Stimulated activated naive CD8-positive, alpha-beta T cell treated with anti-CD3 and anti-CD28 coated beads, Interleukin-15, amount 100 ng/mL, for 72 hours (primary cell): ENCODE measurements around the gene TENM4.

Experiments used
- ATAC-seq: fragments of 150-1000 bp; cut with Tn5 transposase; 2 replicates; pipeline ENCODE4 v1.10.0; 2021; ENCODE audit warnings: mild to moderate bottlenecking, moderate library complexity
- DNase-seq, 2 donors: peaks; one replicate each; pipeline ENCODE4 v3.0.0; 2021 to 2022
- H3K27ac Mint-ChIP-seq, 2 donors: one replicate each; pipeline ENCODE4 v1.8.0; 2022; ENCODE audit warnings: mild to moderate bottlenecking in 2 of 2, mixed read lengths in 2 of 2, moderate library complexity in 2 of 2
- H3K27me3 Mint-ChIP-seq: one replicate; pipeline ENCODE4 v1.8.0; 2022; ENCODE audit warnings: mixed read lengths
- H3K4me1 Mint-ChIP-seq: one replicate; pipeline ENCODE4 v1.8.0; 2022; ENCODE audit warnings: mild to moderate bottlenecking, mixed read lengths
- H3K4me3 Mint-ChIP-seq, 2 donors: one replicate each; pipeline ENCODE4 v1.8.0; 2022; ENCODE audit warnings: mild to moderate bottlenecking in 2 of 2, mixed read lengths in 2 of 2, moderate library complexity in 1 of 2
- H3K9me3 Mint-ChIP-seq, 2 donors: one replicate each; pipeline ENCODE4 v1.8.0; 2022; ENCODE audit warnings: mixed read lengths in 2 of 2

Gene TENM4

DNA sequence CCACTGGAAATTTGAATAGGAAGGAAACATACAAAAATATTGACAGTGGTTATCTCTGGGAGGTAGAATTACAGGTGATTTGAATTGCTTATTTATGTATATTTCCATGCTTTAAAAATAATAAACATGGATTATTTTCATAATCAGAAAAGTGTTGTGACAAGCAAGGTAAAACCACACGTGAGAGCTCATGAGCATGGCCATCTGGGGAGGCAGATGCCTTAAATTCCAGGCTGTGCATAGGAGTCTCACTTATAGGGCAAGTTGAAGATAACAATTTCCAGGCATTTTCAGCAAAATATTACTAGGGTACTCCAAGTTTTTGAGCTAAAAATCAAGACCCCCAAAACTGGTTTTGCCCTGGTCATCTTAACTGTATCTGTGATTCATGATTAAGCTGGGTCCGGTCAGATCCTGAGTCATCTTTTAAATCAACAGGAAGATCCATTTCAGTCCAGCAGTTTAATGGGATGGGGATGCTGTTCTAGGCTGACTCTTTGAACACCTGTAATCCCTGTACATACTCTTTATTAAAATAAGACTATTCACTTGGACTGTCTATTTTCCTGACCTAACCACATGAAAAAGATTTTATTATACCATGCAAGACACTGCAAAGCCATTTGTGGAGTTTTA, 750.4 kb downstream of the TENM4 start:
- Mint-ChIP-seq H3K4me3 (no peak overlapping the region), H3K9me3 (no peaks in the 10 kb centered on the region), H3K4me1 (no peaks in the 10 kb centered on the region), H3K27me3 (peaks cover 36% of the 10 kb centered on the region), H3K27ac (no peak overlapping the region)
- ATAC-seq (no peak), DNase-seq (no peak)

GRCh38 chr11:78689585-78690153, 751.2 kb downstream of the TENM4 start:
- Mint-ChIP-seq H3K27me3 (peaks cover 36% of the 10 kb centered on the region), H3K27ac (no peak overlapping the region), H3K4me3 (no peak overlapping the region), H3K9me3 (no peaks in the 10 kb centered on the region), H3K4me1 (no peaks in the 10 kb centered on the region)
- no peak for DNase-seq
- ATAC-seq, result no peak

- no peak overlapping the region for H3K27ac Mint-ChIP-seq
- H3K9me3 Mint-ChIP-seq, result peaks cover 1 to 5% of the 10 kb centered on the region in 2 donors
- DNase-seq, result no peak
- peaks cover 42% of the 10 kb centered on the region for H3K27me3 Mint-ChIP-seq
- H3K4me3 Mint-ChIP-seq, result no peak overlapping the region
- no peak for ATAC-seq
- H3K4me1 Mint-ChIP-seq, result no peaks in the 10 kb centered on the region
Measured at GRCh38 chr11:78689101-78689500, 751.7 kb downstream of the TENM4 start.

DNA sequence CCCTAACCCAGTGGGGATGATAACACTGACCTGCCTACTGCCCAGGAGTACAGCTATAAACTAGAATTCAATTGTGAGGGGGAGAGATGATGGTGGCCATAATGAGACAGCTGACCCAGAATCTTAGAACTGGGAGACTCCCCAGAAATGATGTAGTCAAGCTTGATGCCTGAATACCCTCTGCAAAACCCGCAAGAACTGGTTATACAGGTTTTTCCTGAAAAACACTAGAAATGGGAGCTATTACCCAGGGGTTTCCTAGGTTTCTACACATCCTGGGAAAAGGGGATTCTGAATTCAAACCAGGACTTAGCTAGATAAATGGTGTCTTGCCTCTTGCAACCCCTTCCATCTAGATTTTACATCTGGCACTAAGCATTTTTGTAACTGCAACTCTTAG, 752.4 kb downstream of the TENM4 start:
- Mint-ChIP-seq H3K27ac (no peak overlapping the region), H3K27me3 (peaks cover 48% of the 10 kb centered on the region), H3K9me3 (peaks cover 5 to 7% of the 10 kb centered on the region in 2 donors), H3K4me1 (no peaks in the 10 kb centered on the region), H3K4me3 (no peak overlapping the region)
- ATAC-seq (no peak), DNase-seq (no peak)

- DNase-seq, result no peak
- H3K4me3 Mint-ChIP-seq, result no peak overlapping the region
- peaks cover 5 to 7% of the 10 kb centered on the region in 2 donors for H3K9me3 Mint-ChIP-seq
- H3K27ac Mint-ChIP-seq, result no peak overlapping the region
- H3K4me1 Mint-ChIP-seq, result no peaks in the 10 kb centered on the region
- ATAC-seq, result no peak
- H3K27me3 Mint-ChIP-seq, result peaks cover 26% of the 10 kb centered on the region
Measured at GRCh38 chr11:78685156-78685555, 755.7 kb downstream of the TENM4 start.

DNA sequence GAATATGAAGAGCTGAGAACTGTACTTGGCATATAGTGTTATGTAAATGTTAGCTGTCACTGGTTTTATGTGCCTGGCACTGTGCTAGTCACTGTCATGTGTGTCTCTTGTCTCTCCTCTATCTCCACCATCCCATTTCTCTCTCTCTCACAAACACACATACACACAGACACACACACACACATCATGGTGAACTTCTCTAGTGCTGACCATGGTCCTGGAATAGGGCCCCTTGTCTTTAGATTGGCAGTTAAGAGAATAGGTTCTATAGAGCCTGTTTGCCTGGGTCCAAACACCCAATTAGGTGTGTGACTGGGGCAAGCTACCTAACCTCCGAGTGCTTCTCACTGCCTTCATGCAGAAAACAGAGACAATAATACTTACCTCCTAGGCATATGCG, 756.5 kb downstream of the TENM4 start:
- H3K4me1 Mint-ChIP-seq, result no peaks in the 10 kb centered on the region
- DNase-seq, result no peak
- ATAC-seq, result no peak
- peaks cover 21% of the 10 kb centered on the region for H3K27me3 Mint-ChIP-seq
- H3K9me3 Mint-ChIP-seq, result peaks cover 5 to 7% of the 10 kb centered on the region in 2 donors
- no peak overlapping the region for H3K27ac Mint-ChIP-seq
- H3K4me3 Mint-ChIP-seq, result no peak overlapping the region

GRCh38 chr11:78683774-78684173, 757.1 kb downstream of the TENM4 start:
- H3K27ac Mint-ChIP-seq, result no peak overlapping the region
- H3K4me1 Mint-ChIP-seq, result no peaks in the 10 kb centered on the region
- peak overlapping the region in 1 of 2 donors; percentile 17 for H3K4me3 Mint-ChIP-seq
- H3K27me3 Mint-ChIP-seq, result peaks cover 19% of the 10 kb centered on the region
- H3K9me3 Mint-ChIP-seq, result peaks cover 5 to 7% of the 10 kb centered on the region in 2 donors
- ATAC-seq, result no peak
- DNase-seq, result no peak

GRCh38 chr11:78676026-78676557, 764.7 kb downstream of the TENM4 start:
- Mint-ChIP-seq H3K4me1 (no peaks in the 10 kb centered on the region), H3K4me3 (no peak overlapping the region), H3K27me3 (no peaks in the 10 kb centered on the region), H3K9me3 (no peaks in the 10 kb centered on the region), H3K27ac (no peak overlapping the region)
- ATAC-seq, result no peak
- no peak for DNase-seq

- Mint-ChIP-seq H3K27me3 (no peaks in the 10 kb centered on the region), H3K4me1 (no peaks in the 10 kb centered on the region), H3K4me3 (no peak overlapping the region), H3K27ac (no peak overlapping the region), H3K9me3 (no peaks in the 10 kb centered on the region)
- no peak for ATAC-seq
- DNase-seq, result no peak
Measured at GRCh38 chr11:78672850-78673620, 767.8 kb downstream of the TENM4 start.

DNA sequence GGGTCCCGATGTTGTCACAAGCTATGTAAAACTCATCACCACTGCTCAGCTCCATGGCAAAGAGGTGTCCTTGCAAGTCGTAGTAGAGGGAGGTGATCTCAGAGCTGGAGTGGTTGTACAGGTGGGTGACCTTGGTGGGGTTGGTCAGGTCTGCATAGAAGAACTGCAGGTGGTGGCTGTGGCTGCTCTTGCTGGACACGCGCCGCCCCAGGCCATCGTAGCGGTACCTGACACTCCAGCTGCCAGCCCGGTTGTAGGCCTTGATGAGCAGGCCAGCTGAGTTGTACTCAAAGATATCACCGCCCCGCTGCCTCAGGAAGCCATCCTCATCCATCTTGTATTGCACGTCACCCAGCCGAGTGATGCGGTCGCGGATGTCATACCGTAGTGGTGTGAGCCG, 771.6 kb downstream of the TENM4 start:
- no peaks in the 10 kb centered on the region for H3K27me3 Mint-ChIP-seq
- ATAC-seq (no peak), DNase-seq (no peak)
- H3K9me3 Mint-ChIP-seq, result no peaks in the 10 kb centered on the region
- no peak overlapping the region for H3K27ac Mint-ChIP-seq
- no peak overlapping the region for H3K4me3 Mint-ChIP-seq
- no peaks in the 10 kb centered on the region for H3K4me1 Mint-ChIP-seq

DNA sequence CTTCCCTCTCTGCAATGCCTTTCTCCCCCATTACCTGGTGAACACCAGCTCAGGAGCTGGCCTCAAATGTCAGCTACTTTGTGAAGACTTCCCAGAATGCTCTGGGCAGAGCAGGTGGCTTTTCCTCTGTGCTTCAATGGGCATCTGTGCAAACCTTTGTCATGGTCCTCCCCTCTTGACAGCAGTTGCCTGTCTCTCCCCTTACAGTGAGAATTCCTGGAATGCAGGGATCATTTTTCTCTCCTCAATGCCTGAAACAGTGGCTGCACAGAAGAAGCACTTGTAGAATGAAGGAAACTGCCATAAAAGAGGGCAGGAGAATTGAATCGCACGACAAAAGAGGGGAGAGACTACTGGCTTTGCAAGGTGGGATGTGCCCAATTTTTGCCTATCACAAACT, 773.4 kb downstream of the TENM4 start:
- H3K4me1 Mint-ChIP-seq, result no peaks in the 10 kb centered on the region
- no peak for ATAC-seq
- no peak for DNase-seq
- no peak overlapping the region for H3K27ac Mint-ChIP-seq
- no peak overlapping the region for H3K4me3 Mint-ChIP-seq
- no peaks in the 10 kb centered on the region for H3K9me3 Mint-ChIP-seq
- H3K27me3 Mint-ChIP-seq, result peaks cover 5% of the 10 kb centered on the region

DNA sequence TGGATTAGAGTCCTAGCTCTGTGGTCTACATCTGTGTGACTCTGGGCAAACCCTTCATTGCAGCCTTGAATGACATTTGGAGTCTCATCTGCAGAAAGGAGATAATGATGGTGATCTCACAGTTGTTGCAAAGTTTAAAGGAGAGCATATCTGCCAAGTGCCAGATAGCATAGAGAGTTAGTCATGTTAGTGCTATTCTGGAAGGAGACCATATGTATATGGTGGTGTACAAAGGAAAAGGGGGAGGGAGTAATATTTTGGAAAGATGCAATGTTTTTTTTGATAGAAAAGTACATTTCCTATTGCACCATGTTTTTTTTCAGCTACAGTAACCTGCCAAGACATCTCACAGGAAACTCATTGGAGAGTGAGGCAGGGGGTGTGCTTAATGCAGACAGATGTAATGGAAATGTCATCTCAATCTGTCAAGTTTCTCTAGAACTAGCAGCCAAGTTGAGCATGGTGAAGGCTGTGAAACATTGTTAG, 774.1 kb downstream of the TENM4 start:
- H3K4me1 Mint-ChIP-seq, result no peaks in the 10 kb centered on the region
- ATAC-seq (no peak), DNase-seq (no peak)
- peaks cover 5% of the 10 kb centered on the region for H3K27me3 Mint-ChIP-seq
- no peak overlapping the region for H3K4me3 Mint-ChIP-seq
- no peaks in the 10 kb centered on the region for H3K9me3 Mint-ChIP-seq
- no peak overlapping the region for H3K27ac Mint-ChIP-seq

DNA sequence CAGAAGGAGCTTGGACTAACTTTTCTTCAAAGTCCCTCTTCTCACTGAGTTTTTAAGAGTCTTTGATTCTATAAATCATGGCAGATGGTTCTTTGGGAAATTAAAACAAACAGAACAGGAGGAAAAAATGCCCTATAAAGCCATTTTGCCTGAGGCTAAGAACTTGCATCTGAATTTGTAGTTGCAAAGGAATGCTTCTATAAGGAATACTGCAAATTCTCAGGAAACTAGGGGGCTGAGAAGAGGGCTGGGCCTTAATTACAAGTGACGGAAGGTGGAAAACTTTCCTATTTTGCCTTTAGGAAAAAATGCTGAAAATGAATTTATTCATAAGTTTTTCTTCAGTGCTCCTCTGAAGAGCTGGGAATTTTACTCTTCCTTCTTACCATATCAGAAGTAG, 776.2 kb downstream of the TENM4 start:
- ATAC-seq (no peak), DNase-seq (no peak)
- Mint-ChIP-seq H3K27ac (no peak overlapping the region), H3K27me3 (peaks cover 5% of the 10 kb centered on the region), H3K4me1 (no peaks in the 10 kb centered on the region), H3K9me3 (no peaks in the 10 kb centered on the region), H3K4me3 (no peak overlapping the region)

DNA sequence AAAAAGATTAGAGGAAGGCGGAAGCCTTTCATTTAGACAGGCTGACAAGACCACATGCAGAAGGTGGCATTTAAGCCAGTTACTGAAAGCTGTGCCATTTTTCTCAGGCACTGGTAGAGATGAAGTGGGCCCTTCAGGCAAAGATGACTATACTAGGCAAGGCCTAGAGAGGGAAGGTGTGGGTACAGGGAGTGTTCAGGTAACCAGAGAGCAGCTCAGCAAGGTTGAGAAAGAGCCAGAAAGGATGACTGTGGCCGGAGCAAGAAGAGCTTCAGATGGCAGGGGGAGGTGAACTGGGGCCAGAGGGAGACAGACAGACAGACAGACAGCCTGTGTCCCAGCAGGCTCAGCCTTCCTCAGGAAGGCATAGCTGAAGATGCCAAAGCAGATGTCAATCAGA, 778.0 kb downstream of the TENM4 start:
- Mint-ChIP-seq H3K27me3 (peaks cover 5% of the 10 kb centered on the region), H3K4me3 (no peak overlapping the region), H3K27ac (no peak overlapping the region), H3K9me3 (no peaks in the 10 kb centered on the region), H3K4me1 (no peaks in the 10 kb centered on the region)
- DNase-seq (no peak), ATAC-seq (no peak)

DNA sequence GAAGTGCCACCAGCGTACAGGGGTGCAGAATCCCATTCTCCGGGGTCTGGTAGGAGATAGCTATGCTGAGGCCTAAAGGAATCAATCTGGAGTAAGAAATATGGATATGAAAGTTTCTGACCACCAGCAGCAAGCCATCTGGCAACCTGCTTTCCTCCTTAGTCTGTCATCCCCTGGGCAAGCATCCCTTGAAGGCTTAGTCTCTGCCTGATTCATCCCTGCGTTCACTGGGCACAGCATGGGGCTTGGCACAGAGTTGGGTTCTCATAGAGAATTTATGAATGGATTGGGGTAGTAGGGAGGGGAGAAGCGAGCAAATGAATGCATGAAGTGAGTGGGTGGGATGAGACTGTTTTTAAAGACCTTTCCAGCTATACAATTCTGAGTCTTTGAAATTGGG, 780.4 kb downstream of the TENM4 start:
- no peak overlapping the region for H3K27ac Mint-ChIP-seq
- no peaks in the 10 kb centered on the region for H3K9me3 Mint-ChIP-seq
- H3K27me3 Mint-ChIP-seq, result peaks cover 10% of the 10 kb centered on the region
- no peaks in the 10 kb centered on the region for H3K4me1 Mint-ChIP-seq
- ATAC-seq, result no peak
- no peak for DNase-seq
- no peak overlapping the region for H3K4me3 Mint-ChIP-seq
